HG02885 (cell line): ENCODE data around the gene NHSL2.

Source experiments
- ATAC-seq: cut with Tn5 transposase; IDR thresholded peaks from one replicate; pipeline ENCODE4 v1.9.1; 2021; ENCODE audit warnings: mild to moderate bottlenecking; ENCODE audit not compliant: unreplicated experiment, poor library complexity

NHSL2 gene

DNA sequence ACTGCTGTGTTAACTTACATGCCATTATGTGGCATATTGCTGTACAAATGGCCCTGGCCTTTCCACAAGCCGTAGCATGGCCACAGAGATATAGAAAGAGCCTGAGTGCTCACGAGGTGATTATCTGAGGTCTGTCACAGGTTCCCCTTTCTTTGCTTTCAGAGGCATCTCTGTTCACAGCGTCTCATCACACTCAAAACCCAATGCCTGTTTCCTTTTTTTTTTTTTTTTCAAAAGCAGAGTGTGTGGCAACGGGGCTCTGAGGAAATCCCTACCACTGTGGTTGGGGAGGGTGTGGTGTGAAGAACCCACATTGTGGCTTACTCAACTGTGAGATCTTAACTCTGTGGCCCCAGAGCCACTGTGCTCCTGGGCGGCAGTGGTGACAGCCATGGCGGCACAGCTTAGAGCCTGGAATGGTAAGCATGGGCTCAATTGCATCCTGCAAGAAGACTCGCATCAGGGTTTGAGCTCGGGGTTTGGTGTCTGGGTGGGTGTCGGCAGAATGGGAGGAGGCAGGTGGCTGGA, 190.2 kb downstream of the NHSL2 start:
- ATAC-seq: peak; percentile 81

DNA sequence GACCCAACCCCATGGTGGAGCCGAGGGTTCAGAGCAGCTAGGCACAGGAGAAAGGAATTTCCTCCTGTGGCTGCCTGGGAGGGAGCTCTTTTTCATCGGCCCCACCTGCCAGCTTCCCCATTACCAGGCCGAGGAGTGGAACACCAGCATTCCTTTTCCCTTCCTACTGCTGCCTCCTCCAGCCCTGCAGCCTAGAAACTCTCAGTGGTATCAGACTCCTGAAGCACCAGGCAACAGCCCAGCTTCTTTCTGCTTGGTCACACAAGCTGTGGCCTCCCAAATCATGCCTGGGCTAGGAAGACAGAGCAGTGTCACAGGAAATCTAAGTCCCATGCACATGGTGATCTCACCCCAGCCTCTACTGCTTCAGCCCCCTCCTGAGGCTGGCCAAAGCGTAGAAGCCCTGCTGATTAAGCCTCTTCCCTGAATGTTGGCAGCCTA, 191.0 kb downstream of the NHSL2 start:
- no peak for ATAC-seq

DNA sequence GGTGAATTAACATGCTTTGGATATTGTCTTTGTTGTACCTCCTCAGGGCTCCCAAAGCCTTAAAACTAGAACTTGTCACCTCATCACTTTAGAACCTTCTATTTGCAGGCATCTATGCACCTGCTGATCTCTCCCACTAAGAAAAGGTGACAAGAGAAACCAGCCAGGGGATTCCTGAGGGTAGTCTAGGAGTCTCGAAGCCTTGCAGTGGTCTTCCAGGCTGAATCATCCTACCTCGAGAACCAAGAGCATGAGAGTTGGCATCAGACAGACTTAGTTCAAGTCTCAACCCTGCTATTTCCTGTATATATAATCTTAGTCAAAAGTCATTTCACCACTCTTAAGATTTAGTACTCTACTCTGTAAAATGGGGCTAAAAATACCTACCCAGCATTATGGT, 191.5 kb downstream of the NHSL2 start:
- ATAC-seq: no peak

DNA sequence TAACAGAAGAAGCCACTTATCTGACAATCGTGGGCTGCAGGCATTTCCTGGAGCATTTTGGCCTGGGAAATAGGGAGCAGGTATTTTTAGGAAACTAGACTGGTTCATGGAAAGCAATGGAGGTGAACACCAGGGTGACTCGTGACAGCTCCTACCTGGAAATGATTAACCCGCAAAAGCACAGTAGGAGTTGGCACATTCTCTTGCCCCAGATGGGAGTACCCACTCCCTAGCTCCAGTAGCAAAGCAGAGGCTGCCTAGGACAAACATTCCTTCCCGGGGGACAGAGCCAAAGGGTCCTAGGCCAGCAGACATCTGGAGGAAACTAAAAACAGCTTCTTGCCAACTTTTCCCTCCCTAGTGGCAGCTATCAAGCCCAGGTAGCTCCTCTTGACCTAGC, 192.1 kb downstream of the NHSL2 start:
- no peak for ATAC-seq

DNA sequence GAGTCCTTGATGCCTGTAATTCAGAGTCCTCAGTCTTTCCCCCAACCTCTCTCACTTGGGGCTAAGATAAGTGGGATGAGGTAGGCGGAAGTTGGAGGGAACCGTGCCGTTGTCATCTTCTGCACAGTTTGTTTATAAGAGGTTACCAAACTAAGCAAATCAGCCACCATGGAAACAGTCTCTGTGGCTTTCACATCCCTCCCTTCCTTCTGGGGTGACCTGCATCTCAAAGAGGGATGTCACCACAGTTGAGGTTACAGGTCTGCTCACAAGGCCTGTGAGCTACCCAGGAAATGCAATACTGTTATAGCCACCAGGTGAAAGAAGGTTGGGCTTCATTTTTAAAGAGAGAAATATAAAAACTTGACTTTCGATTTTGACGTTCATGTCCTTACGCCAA, 194.8 kb downstream of the NHSL2 start:
- peak; percentile 71 for ATAC-seq

DNA sequence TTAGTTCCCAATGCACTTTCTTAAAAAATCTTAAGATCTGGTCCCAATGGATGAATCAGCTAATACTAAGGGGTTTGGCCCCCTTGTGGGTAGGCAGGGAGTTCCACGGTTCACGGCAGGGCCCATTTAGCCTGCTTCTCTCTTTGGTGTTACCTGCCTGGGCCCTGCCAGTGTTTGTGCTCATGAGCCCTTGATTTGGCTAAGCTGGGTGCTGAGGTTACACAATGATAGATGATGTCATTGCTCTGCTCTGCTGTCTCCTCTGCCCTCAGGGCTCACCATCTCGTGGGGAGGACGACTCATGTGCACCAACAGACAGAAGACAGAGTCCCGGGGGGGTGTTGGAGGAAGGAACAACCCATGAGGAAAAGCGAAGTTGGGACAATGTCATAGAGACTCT, 196.7 kb downstream of the NHSL2 start:
- no peak for ATAC-seq

DNA sequence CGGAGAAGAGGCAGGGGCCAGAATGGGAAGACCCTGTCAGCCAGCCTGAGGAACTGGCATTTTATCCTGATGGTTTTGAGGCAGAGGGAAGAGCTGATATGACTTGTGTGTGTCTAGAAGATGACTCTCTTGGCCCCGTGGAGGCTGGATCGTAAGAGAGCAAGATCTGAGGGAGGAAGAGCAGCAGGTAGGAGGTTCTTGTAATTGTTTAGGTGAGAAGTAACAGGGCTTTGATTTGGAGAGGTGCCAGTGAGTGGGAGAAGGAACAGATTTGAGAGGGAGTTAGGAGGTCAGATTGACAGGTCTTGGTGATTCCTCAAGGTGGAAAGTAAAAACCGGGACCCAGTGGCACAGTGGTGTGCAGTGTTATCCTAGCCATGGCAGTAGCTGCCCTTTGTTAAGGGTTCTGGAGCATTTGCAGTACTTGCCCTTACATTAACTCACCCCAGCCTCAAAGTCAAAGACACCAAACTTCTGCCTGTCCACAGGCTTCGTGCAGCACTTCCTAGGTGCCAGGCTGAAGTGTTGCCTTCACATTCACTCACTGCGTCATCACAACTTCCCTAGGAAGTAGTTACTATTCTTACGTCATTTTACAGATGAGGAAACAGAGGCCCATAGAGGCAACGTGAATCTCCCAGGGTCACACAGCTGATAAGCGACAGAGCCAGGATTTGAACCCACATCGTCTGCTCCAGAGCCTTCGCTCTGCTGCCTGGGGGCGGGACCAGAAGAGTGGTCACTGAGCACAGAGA, 197.4 kb downstream of the NHSL2 start:
- ATAC-seq: no peak

DNA sequence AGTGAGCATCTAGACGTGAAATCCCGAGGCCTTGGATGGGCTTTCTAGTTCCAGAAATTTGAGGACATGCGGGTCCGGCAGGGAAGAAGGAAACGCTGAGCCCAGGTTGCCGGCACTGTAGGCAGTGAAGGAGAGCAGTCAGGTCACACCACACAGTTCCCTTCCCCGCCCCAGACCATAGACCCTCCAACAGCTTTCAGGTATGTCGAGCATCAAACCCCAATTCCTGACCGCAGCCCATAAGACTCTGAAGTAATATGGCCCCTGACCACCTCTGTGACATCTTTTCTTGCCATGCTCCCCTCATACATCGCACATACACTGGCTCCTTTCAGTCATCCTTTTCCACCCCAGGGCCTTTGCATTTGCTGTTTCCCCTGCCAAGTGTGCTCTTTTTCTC, 198.0 kb downstream of the NHSL2 start:
- ATAC-seq: no peak

DNA sequence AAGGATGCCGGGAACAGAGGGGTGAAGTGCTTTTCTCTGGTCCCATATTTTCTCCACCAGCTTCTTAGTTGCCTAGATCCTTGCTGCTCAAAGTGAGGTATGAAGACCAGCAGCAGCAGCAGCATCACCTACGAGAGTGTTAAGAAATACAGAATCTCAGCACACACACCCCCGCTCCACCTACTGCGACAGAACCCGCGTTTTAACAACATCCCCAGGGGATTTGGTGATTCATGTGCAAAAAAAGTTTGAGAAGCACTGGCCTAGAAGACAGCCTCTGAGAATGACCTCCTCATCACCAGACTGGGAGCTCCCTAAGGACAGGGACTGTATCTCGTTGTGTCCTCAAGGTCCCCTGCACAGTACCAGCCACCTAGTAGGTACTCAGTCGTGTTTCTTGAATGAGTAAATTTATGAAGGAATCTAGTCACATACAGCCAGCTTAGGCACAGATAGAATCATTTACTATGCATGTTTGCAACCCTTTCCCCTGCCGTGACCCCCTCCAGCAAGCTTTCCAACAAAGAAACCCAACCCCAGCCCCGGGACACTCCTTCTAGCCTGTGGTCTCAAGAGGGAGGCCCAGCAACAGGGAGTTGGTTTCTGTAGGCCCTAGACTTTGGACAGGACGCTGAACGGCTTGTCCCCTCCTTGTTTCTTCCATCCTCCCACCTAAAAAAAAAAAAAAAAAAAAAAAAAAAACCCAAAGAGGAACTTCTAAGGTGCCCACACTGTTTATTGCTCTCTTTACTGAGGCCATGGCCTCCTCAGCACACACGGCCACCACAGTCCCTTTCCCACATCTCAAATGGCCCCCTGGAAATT, 199.6 kb downstream of the NHSL2 start:
- ATAC-seq: no peak

DNA sequence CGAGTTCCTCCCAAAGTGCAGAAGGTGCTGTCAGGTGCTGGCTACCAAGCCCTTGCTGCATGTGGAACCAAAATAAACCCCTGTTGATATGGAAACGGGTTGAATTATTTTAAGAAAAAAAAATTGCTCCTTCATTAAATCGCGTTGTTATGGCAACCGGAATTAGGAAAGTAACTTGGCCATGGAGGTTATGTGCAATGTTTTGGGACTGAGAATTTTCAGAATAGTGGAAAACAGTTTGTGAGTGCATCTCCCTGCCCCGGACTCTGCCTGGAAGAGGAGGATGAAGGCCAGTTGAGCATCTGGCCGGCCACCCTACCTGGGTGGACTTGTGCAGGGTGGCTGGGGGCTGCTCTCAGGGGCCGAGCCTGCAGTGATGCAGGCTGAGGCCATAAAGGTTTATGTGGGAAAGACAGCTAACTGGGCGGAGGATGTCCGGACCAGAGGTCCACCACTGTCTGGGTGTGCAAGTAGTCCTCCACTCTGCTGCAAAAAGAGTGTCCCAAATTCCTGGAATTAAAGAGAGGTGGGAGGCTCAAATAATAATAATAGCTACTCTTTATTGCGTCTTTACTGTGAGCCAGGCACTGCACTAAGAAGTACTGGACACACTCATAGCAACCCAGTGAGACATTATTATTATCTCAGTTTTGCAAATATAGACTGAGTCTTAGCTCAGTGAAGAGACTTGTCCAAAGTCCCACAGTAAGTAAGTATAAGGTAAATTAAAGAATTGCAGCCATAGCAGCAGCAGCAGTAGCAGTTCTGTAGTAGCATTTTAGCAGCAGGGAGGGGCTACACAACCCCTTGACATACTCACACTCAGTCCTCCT, 200.4 kb downstream of the NHSL2 start:
- ATAC-seq: no peak

DNA sequence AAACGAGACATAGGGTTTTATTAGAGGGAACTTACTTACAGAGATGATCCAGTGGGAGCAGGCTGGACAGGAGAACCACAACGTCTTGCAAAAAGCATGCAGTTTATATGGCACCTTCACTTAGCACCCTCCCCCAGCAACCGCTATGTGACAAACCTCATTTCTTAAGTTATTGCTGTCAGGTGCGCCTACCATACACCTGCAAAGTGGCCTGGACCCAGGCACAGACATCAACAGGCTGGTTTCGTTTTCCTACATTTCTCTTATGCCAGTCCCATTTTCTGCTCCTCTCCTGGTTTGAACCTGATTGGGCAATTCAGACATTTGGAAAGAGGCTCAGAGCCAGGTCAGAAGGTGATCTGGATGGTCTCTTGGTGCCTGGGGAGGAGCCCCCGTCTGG, 202.8 kb downstream of the NHSL2 start:
- no peak for ATAC-seq

DNA sequence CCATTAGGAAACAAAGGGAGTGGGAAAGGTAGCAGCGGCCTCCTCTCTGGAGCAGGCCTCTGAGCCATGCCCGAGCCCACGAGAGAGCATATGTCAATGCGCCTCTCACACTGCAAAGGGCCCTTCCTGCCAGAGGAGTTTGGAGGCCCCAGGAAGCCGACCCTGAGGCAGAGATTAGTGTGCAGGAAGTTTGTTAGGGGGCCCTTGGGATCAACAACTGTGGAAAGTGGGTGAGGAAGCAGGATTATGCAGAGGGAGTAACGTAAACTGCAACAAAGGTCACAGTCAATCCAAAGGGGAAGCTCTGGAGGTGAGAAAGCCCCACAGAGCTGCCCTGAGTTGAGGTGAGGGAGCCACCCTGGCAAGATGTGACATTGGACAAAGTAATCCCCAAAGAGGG, 203.7 kb downstream of the NHSL2 start:
- no peak for ATAC-seq

DNA sequence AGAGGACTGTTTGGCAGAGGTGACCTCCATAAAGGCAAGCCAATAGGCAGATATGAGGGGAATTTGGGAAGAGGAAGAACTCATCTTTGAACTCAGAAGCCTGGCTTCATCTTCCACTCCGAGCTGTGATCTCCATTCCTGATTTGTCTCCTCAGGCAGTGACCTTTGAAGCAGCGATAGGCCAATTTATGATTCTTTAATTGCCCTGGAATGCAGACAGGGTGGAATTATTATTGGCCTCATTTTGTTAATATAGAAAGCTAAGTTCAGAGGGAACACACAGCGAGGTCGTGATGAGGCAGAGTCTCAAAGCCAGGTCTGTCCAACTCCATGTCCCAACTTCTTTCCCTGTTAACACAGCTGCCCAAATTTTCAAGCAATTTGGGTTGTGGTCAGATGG, 204.2 kb downstream of the NHSL2 start:
- ATAC-seq: no peak

DNA sequence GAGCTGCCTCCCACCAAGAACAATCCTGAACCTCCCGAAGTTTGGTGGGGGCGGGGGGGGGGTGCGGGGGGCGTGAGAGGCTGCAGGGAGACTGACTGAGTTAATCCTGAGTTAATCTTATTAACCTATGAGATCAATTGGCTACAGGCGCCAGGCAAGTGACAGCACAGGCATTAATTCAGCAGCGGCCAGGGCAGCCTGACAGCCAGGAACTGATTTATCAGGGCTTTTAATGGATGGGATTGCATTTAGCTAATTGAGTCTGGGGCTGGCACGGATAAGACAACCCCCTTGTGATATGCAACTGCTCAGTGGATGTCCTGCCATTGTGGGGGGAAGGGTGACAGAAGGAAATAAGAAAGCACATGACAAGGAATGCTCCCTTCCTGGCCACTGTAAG, 204.7 kb downstream of the NHSL2 start:
- ATAC-seq: no peak

DNA sequence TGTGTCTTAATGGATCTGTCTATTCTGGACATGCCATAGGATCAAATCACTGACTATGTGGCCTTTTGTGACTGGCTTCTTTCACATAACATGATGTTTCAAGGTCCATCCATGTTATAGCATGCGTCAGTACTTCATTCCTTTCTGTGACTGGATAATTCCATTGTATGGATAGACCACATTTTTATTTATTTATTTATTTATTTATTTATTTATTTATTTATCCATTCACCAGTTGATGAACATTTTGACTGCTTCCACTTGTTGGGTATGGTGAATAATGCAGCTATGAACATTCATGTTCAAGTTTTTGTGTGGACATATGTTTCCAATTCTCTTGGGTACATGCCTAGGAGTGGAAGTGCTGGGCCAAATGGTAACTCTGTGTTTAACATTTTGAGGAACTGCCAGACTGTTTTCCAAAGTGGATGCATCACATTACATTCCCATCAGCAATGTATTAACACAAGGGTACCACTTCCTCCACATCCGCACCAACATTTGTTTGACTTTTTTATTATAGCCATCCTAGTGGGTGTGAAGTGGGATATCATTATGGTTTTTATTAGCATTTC, 207.1 kb downstream of the NHSL2 start:
- no peak for ATAC-seq

DNA sequence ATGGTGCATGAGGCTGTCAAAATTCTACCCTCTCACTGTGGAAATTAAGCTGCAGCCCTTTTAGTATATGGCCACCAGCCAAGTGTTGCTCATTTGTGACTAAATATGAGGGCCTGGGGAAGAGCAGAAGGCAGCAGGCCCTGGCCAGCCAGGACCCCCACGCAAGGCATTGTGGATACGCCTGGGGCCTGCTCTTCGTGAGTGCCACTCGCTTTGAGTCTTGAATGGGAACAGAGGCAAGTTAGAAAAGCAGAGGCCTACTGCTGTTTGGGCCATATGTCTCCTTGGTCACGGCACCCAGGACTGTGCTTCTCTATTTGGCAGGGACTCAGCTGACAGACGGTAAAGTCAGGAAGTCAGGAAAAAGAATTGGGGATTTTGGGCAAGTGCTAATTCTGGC, 210.2 kb downstream of the NHSL2 start:
- ATAC-seq: no peak

DNA sequence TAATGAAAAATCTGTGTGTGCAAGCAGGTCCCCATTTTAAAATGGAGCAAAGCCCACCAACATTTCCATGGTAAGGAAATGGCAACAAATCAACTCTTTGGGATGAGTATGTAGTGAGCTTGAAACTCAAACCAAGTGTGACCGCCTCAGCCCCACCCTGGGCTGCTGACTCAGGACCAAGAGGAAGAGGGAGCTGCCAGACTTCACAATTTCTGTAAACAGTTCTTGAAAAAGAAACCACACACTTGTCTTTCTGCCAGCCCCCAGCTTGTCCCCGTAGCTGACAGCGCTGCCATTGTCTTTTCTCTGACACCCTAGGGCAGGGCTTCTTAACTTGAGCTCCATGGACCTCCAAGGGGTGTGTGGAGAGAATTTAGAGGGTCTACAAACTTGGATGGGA, 210.7 kb downstream of the NHSL2 start:
- ATAC-seq: peak; percentile 53

DNA sequence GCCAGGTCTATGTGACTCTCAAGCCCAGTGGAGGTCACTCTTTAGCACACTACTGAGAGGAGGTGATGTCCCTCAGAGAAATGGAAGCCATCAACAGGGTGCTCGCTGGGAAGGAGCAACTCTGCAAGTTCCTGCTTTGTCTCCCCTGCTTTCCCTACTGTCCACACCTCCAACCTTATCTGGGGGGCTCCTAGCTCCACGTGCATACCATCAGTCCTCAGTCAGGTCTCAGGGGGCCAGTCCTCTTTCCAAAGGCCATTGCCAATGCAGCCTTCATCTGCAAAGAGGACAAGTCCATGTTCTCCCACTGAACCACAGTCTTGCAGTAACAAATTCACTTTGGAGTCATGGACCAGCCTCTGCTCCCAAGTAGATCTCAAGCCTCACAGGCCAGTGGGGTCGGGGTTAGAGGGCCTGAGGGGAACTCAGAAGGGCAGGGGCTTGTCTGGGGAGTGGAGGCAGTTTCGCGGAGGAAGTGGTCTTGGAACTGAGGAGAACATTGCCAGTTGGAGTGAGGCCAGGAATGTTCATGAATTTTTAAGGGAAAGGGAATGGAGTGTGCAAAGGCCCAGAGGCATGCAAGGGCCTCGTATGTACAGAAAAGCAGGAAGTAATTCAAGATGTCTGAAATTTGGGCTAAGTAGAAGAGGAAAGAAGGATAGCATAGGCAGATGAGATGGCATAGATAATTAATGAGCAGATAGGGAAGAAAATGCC, 212.1 kb downstream of the NHSL2 start:
- no peak for ATAC-seq

DNA sequence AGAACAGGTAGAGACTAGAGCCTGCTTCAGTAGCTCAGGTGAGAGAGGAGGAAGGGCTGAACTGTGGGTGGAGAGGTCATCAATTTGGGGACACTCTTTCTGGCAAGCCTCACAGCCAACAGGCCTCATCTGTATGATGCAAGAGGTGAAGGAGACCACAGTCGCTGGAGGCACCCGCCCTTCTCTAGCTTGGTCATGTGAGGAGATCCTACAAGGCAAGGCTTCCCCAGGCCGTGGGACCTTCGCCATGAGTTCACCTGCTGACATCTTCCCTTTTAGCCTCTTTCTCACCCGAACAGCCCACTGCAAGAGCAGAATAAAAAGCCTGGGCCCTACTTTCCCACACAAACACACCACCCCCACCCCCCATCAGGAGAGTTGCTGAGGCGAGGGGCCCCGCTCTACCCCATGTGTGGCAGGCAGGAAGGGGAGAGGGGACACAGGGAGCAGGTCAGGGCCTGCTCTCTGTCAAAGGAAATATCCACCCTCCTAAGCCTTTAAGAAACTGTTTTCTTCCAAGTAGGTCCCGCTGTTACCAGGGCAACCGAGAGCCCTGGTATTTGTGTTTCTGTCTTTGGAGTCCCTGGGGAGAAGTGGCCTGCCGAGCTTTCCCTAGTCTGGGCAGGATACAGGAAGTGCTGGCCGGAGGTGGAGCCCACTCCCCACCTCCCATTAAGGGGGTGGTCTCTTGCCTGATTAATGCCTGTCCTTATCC, 213.0 kb downstream of the NHSL2 start:
- no peak for ATAC-seq
